HEK293T (cell line): ENCODE data around the gene TMEM150B.

Experiments used
- ARNT ChIP-seq: fragments of 450-650 bp; IDR thresholded peaks from 2 replicates; pipeline ENCODE4 v1.6.1; 2017; ENCODE audit warnings: mild to moderate bottlenecking
- BHLHE40 ChIP-seq: fragments of 450-650 bp; IDR thresholded peaks from 2 replicates; pipeline ENCODE4 v1.6.1; 2016; ENCODE audit warnings: mild to moderate bottlenecking, moderate library complexity, borderline replicate concordance
- ELF4 ChIP-seq: fragments of 450-650 bp; IDR thresholded peaks from 2 replicates; pipeline ENCODE4 v1.6.1; 2017; ENCODE audit warnings: antibody characterized with exemption
- FOXA1 ChIP-seq: fragments of 450-650 bp; IDR thresholded peaks from 2 replicates; pipeline ENCODE4 v1.6.1; 2016; ENCODE audit warnings: mild to moderate bottlenecking
- FOXK2 ChIP-seq: fragments of 450-650 bp; IDR thresholded peaks from 2 replicates; pipeline ENCODE4 v1.6.1; 2016; ENCODE audit warnings: mild to moderate bottlenecking
- FOXM1 ChIP-seq: fragments of 450-650 bp; IDR thresholded peaks from 2 replicates; pipeline ENCODE4 v1.6.1; 2017; ENCODE audit warnings: mild to moderate bottlenecking, borderline replicate concordance
- HDGF ChIP-seq: fragments of 450-650 bp; IDR thresholded peaks from 2 replicates; pipeline ENCODE4 v1.6.1; 2017; ENCODE audit warnings: antibody characterized with exemption, borderline replicate concordance
- L3MBTL2 ChIP-seq: fragments of 450-650 bp; conservative IDR thresholded peaks from 2 replicates; pipeline ENCODE4 v1.6.1; 2016; ENCODE audit warnings: mild to moderate bottlenecking
- LEF1 ChIP-seq: fragments of 450-650 bp; IDR thresholded peaks from 2 replicates; pipeline ENCODE4 v1.6.1; 2017; ENCODE audit warnings: mild to moderate bottlenecking, borderline replicate concordance
- SP1 ChIP-seq: fragments of 450-650 bp; IDR thresholded peaks from 2 replicates; pipeline ENCODE4 v1.6.1; 2017
- TARDBP ChIP-seq: fragments of 450-650 bp; IDR thresholded peaks from 2 replicates; pipeline ENCODE4 v1.6.1; 2016
- ZNF384 ChIP-seq: fragments of 450-650 bp; IDR thresholded peaks from 2 replicates; pipeline ENCODE4 v1.6.1; 2016
- TF ChIP-seq, protein P1 (sequence below): fragments of 450-650 bp; IDR thresholded peaks from 2 replicates; pipeline ENCODE4 v1.6.1; 2016

GRCh38 chr19:55276720-55277430, 48.3 kb downstream of the TMEM150B start:
- TF ChIP-seq SP1: no peak
- no peak for TF ChIP-seq TARDBP
- TF ChIP-seq HDGF: no peak
- no peak for TF ChIP-seq BHLHE40
- TF ChIP-seq FOXK2: no peak
- TF ChIP-seq ARNT: no peak
- TF ChIP-seq ZNF384: no peak
- no peak for TF ChIP-seq FOXM1
- TF ChIP-seq, protein P1, sequence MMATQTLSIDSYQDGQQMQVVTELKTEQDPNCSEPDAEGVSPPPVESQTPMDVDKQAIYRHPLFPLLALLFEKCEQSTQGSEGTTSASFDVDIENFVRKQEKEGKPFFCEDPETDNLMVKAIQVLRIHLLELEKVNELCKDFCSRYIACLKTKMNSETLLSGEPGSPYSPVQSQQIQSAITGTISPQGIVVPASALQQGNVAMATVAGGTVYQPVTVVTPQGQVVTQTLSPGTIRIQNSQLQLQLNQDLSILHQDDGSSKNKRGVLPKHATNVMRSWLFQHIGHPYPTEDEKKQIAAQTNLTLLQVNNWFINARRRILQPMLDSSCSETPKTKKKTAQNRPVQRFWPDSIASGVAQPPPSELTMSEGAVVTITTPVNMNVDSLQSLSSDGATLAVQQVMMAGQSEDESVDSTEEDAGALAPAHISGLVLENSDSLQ: no peak
- no peak for TF ChIP-seq ELF4
- no peak for TF ChIP-seq L3MBTL2
- no peak for TF ChIP-seq FOXA1
- no peak for TF ChIP-seq LEF1
